GM19099 (cell line): ENCODE measurements around the gene VAV3.

ENCODE experiments used
- POLR2A ChIP-seq: IDR thresholded peaks from 3 replicates; pipeline ENCODE4 v1.6.1; 2011; ENCODE audit warnings: low read depth; ENCODE audit not compliant: insufficient read length; ENCODE audit errors: extremely low read depth

VAV3 gene

GRCh38 chr1:107689159-107689558 is 275.8 kb downstream of the VAV3 start:
- no peak for TF ChIP-seq POLR2A

- no peak for TF ChIP-seq POLR2A
Measured at GRCh38 chr1:107687849-107688753, 276.9 kb downstream of the VAV3 start.

- TF ChIP-seq POLR2A = no peak
Measured at GRCh38 chr1:107683683-107684082, 281.3 kb downstream of the VAV3 start.

- no peak for TF ChIP-seq POLR2A
Measured at GRCh38 chr1:107683191-107683657, 281.8 kb downstream of the VAV3 start.

- no peak for TF ChIP-seq POLR2A
Measured at GRCh38 chr1:107682467-107682866, 282.5 kb downstream of the VAV3 start.

GRCh38 chr1:107681001-107681479 is 283.9 kb downstream of the VAV3 start:
- no peak for TF ChIP-seq POLR2A

- no peak for TF ChIP-seq POLR2A
Measured at GRCh38 chr1:107680579-107680985, 284.4 kb downstream of the VAV3 start.

GRCh38 chr1:107679411-107679953 is 285.5 kb downstream of the VAV3 start:
- TF ChIP-seq POLR2A = no peak

- TF ChIP-seq POLR2A = no peak
Measured at GRCh38 chr1:107678993-107679392, 286.0 kb downstream of the VAV3 start.

- no peak for TF ChIP-seq POLR2A
Measured at GRCh38 chr1:107677697-107678096, 287.3 kb downstream of the VAV3 start.

GRCh38 chr1:107674486-107674885 is 290.5 kb downstream of the VAV3 start:
- TF ChIP-seq POLR2A = no peak

- no peak for TF ChIP-seq POLR2A
Measured at GRCh38 chr1:107673006-107673405, 292.0 kb downstream of the VAV3 start.

- TF ChIP-seq POLR2A = no peak
Measured at GRCh38 chr1:107670397-107671040, 294.5 kb downstream of the VAV3 start.

- TF ChIP-seq POLR2A = no peak
Measured at GRCh38 chr1:107669996-107670395, 295.0 kb downstream of the VAV3 start.

GRCh38 chr1:107668762-107669161 is 296.2 kb downstream of the VAV3 start:
- no peak for TF ChIP-seq POLR2A
